Right lobe of liver (tissue), 4 donors: ENCODE data around the gene RPP25.

Source experiments
- POLR2A ChIP-seq: fragments of 450-650 bp; IDR thresholded peaks from one replicate; pipeline ENCODE4 v1.6.1; 2017; ENCODE audit warnings: antibody characterized with exemption, mild to moderate bottlenecking
- TF ChIP-seq, protein P1 (sequence below), 4 donors: fragments of 200-600 bp in 3 of 4; fragments of 450-650 bp in 1 of 4; IDR thresholded peaks; one replicate each; pipeline versions ENCODE4 v1.5.1 to v1.8.0; 2016 to 2022; ENCODE audit warnings: antibody characterized with exemption in 4 of 4, mild to moderate bottlenecking in 2 of 4
- donor health status: DM: no; HTN: no; CAD: no.
- donor health status: DM: no; HTN: no; CAD: no.
- donor health status: DM: no; HTN: yes; CAD: no.

DNA sequence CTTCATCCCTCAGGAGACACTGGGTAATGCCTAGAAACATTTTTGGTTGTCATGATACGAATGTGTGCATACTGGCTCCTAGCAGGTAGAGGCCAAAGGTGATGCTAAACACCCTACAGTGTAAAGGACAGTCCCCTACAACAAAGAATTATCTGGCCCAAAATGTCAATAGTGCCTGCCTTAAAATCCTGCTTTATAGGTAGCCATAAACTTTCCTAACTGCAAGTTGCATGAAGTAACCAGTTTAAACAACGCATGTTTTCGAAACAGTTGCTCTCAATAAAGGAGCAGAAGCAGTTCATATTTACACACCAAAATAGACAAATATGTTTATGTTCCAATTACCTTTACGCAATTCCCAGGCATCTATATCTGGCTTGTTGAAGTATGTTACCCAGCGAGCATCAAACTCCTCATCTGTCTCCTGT, 27.8 kb downstream of the RPP25 start:
- TF ChIP-seq, protein P1, sequence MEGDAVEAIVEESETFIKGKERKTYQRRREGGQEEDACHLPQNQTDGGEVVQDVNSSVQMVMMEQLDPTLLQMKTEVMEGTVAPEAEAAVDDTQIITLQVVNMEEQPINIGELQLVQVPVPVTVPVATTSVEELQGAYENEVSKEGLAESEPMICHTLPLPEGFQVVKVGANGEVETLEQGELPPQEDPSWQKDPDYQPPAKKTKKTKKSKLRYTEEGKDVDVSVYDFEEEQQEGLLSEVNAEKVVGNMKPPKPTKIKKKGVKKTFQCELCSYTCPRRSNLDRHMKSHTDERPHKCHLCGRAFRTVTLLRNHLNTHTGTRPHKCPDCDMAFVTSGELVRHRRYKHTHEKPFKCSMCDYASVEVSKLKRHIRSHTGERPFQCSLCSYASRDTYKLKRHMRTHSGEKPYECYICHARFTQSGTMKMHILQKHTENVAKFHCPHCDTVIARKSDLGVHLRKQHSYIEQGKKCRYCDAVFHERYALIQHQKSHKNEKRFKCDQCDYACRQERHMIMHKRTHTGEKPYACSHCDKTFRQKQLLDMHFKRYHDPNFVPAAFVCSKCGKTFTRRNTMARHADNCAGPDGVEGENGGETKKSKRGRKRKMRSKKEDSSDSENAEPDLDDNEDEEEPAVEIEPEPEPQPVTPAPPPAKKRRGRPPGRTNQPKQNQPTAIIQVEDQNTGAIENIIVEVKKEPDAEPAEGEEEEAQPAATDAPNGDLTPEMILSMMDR (IDR thresholded peaks at IDR 0.05), result no peak
- no peak for TF ChIP-seq POLR2A
